Type B pancreatic cell (in vitro differentiated cells): ENCODE measurements around the gene EML1. TPM values are rescaled to one million over a fixed set of nuclear protein-coding genes. Genes with fewer than 3 reads are reported as not detected.
A peak's percentile ranks its signal among the peaks of the same experiment; 100 is the strongest.

Experiments used
- DNase-seq: peaks from one replicate; pipeline ENCODE4 v3.0.0; 2021; ENCODE audit warnings: mixed read lengths; ENCODE audit not compliant: unreplicated experiment; ENCODE audit errors: extremely low spot score
- H3K27ac Mint-ChIP-seq: 2 replicates; pipeline ENCODE4 v1.8.0; 2021; ENCODE audit warnings: mild to moderate bottlenecking, mixed read lengths
- H3K27me3 Mint-ChIP-seq: 2 replicates; pipeline ENCODE4 v1.8.0; 2021; ENCODE audit warnings: mixed read lengths
- H3K36me3 Mint-ChIP-seq: 2 replicates; pipeline ENCODE4 v1.8.0; 2021; ENCODE audit warnings: mixed read lengths
- H3K4me1 Mint-ChIP-seq: one replicate; pipeline ENCODE4 v1.8.0; 2021; ENCODE audit warnings: mixed read lengths; ENCODE audit not compliant: unreplicated experiment
- H3K4me3 Mint-ChIP-seq: 2 replicates; pipeline ENCODE4 v1.8.0; 2021; ENCODE audit warnings: mild to moderate bottlenecking, mixed read lengths
- H3K9me3 Mint-ChIP-seq: 2 replicates; pipeline ENCODE4 v1.8.0; 2021; ENCODE audit warnings: mixed read lengths
- CTCF ChIP-seq: fragments of 200-600 bp; sonication (generic); conservative IDR thresholded peaks from 2 replicates; pipeline ENCODE4 v1.5.0; 2021; ENCODE audit warnings: antibody characterized with exemption, mild to moderate bottlenecking
- total RNA-seq: library from RNA; stranded (reverse); gene quantifications from 2 replicates; pipeline ENCODE4 v1.2.1, GENCODE V29; 2021; ENCODE audit warnings: low replicate concordance

EML1 gene
- total RNA-seq, 1 donor from 2014 or later = 45.7 TPM

- H3K4me1 Mint-ChIP-seq = no peaks in the 10 kb centered on the region
- TF ChIP-seq CTCF = no peak
- DNase-seq = no peak
- H3K27me3 Mint-ChIP-seq = no peaks in the 10 kb centered on the region
- no peak overlapping the region for H3K27ac Mint-ChIP-seq
- no peak overlapping the region for H3K4me3 Mint-ChIP-seq
- no peaks in the 10 kb centered on the region for H3K9me3 Mint-ChIP-seq
- H3K36me3 Mint-ChIP-seq = peaks cover 6% of the 10 kb centered on the region
Measured at GRCh38 chr14:99891900-99892299, 98.7 kb downstream of the EML1 start.

GRCh38 chr14:99892406-99892805 lies 99.2 kb downstream of the EML1 start:
- no peak overlapping the region for H3K4me3 Mint-ChIP-seq
- no peak for DNase-seq
- no peak overlapping the region for H3K27ac Mint-ChIP-seq
- H3K4me1 Mint-ChIP-seq = no peaks in the 10 kb centered on the region
- no peak for TF ChIP-seq CTCF
- H3K27me3 Mint-ChIP-seq = no peaks in the 10 kb centered on the region
- H3K9me3 Mint-ChIP-seq = no peaks in the 10 kb centered on the region
- H3K36me3 Mint-ChIP-seq = peaks cover 6% of the 10 kb centered on the region

GRCh38 chr14:99896361-99896760 lies 103.1 kb downstream of the EML1 start:
- Mint-ChIP-seq H3K36me3 (peaks cover 11% of the 10 kb centered on the region), H3K4me1 (no peaks in the 10 kb centered on the region), H3K27me3 (no peaks in the 10 kb centered on the region), H3K9me3 (no peaks in the 10 kb centered on the region), H3K4me3 (no peak overlapping the region), H3K27ac (no peak overlapping the region)
- no peak for DNase-seq
- TF ChIP-seq CTCF = no peak

GRCh38 chr14:99899578-99900178 lies 106.5 kb downstream of the EML1 start:
- Mint-ChIP-seq H3K27me3 (no peaks in the 10 kb centered on the region), H3K4me3 (no peak overlapping the region), H3K4me1 (no peaks in the 10 kb centered on the region), H3K9me3 (no peaks in the 10 kb centered on the region), H3K27ac (no peak overlapping the region), H3K36me3 (peaks cover 27% of the 10 kb centered on the region)
- no peak for DNase-seq
- TF ChIP-seq CTCF = peak; percentile 83

GRCh38 chr14:99902925-99903324 lies 109.7 kb downstream of the EML1 start:
- no peak for TF ChIP-seq CTCF
- Mint-ChIP-seq H3K27me3 (no peaks in the 10 kb centered on the region), H3K4me1 (no peaks in the 10 kb centered on the region), H3K9me3 (no peaks in the 10 kb centered on the region), H3K27ac (no peak overlapping the region), H3K4me3 (no peak overlapping the region), H3K36me3 (peaks cover 41% of the 10 kb centered on the region)
- DNase-seq = no peak

- no peaks in the 10 kb centered on the region for H3K27me3 Mint-ChIP-seq
- H3K4me1 Mint-ChIP-seq = no peaks in the 10 kb centered on the region
- DNase-seq = no peak
- no peak for TF ChIP-seq CTCF
- H3K27ac Mint-ChIP-seq = no peak overlapping the region
- H3K4me3 Mint-ChIP-seq = no peak overlapping the region
- H3K9me3 Mint-ChIP-seq = no peaks in the 10 kb centered on the region
- peaks cover 49% of the 10 kb centered on the region for H3K36me3 Mint-ChIP-seq
Measured at GRCh38 chr14:99904506-99904905, 111.3 kb downstream of the EML1 start.
